ENCODE results near the gene ZBTB39. TPM values are rescaled to one million over a fixed set of nuclear protein-coding genes. Genes with fewer than 3 reads are reported as not detected.

Gene ZBTB39
- polyA plus RNA-seq, 4 donors: 0.81 to 6.5 (median 1.8) TPM

Other genes with a start within 250 kb of the ZBTB39 start
- 1 to 10 TPM in 2 of 4 donors, under 1 TPM in 1, not detected in 1; 0.22 to 4.0 (median 1.4) TPM for gene HSD17B6, start 243.2 kb downstream of the ZBTB39 start, polyA plus RNA-seq
- gene SDR9C7, start 72.1 kb downstream of the ZBTB39 start, polyA plus RNA-seq: not detected
- gene RDH16, start 48.9 kb downstream of the ZBTB39 start, polyA plus RNA-seq: under 1 TPM in 2 of 4 donors, not detected in 2; 0.12 to 0.30 TPM
- 1 to 10 TPM; 3.4 to 8.9 (median 5.6) TPM for gene TAC3, start 10.0 kb upstream of the ZBTB39 start, polyA plus RNA-seq
- 100 to 1,000 TPM; 202 to 971 (median 563) TPM for gene MYO1A, start 43.6 kb upstream of the ZBTB39 start, polyA plus RNA-seq
- gene NEMP1, start 72.2 kb upstream of the ZBTB39 start, polyA plus RNA-seq: 10 to 100 TPM in 1 of 4 donors, 1 to 10 TPM in 1, under 1 TPM in 2; 0.45 to 11.6 (median 2.1) TPM
- 10 to 100 TPM; 11.4 to 23.1 (median 18.1) TPM for gene NAB2, start 82.6 kb upstream of the ZBTB39 start, polyA plus RNA-seq
- 100 to 1,000 TPM; 117 to 842 (median 344) TPM for gene STAT6, start 104.8 kb upstream of the ZBTB39 start, polyA plus RNA-seq
- gene LRP1, start 121.9 kb upstream of the ZBTB39 start, polyA plus RNA-seq: 10 to 100 TPM; 24.3 to 55.3 (median 41.6) TPM
- gene LRP1-AS, start 141.1 kb upstream of the ZBTB39 start, polyA plus RNA-seq: 1 to 10 TPM in 1 of 4 donors, under 1 TPM in 1, not detected in 2; 0.15 to 1.1 TPM
- under 1 TPM in 2 of 4 donors, not detected in 2; 0.10 to 0.27 TPM for gene NXPH4, start 210.2 kb upstream of the ZBTB39 start, polyA plus RNA-seq
- gene SHMT2, start 223.2 kb upstream of the ZBTB39 start, polyA plus RNA-seq: 100 to 1,000 TPM in 1 of 4 donors, 10 to 100 TPM in 3; 22.8 to 150 (median 51.5) TPM
- 1 to 10 TPM; 1.1 to 3.8 (median 3.4) TPM for gene STAC3, start 244.6 kb upstream of the ZBTB39 start, polyA plus RNA-seq

Data from small intestine (tissue), 4 donors.